Measurements from ENCODE around the gene PTPRE.

DNA sequence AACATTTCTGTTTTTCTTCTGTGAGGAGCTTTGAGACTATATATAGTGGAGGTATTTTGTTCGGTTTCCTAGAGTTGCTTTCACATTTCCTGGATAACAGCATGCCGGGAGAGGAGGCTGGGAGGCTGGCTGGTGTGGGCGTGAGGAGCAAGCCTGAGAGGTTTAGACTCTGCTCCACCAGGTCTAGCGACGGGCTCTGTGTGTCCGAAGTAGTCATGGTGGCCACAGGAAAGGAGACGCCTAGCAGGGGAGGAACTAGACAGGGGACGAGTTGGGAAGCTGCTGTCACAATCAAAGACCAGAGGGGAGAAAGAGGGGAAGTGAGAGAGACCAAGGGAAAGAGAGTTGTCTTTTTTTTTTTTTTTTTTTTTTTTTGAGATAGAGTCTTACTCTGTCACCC is 19.6 kb downstream of the PTPRE start:
- TF ChIP-seq POLR2A (IDR thresholded peaks at IDR 0.05), result no peak
- TF ChIP-seq, protein P1, sequence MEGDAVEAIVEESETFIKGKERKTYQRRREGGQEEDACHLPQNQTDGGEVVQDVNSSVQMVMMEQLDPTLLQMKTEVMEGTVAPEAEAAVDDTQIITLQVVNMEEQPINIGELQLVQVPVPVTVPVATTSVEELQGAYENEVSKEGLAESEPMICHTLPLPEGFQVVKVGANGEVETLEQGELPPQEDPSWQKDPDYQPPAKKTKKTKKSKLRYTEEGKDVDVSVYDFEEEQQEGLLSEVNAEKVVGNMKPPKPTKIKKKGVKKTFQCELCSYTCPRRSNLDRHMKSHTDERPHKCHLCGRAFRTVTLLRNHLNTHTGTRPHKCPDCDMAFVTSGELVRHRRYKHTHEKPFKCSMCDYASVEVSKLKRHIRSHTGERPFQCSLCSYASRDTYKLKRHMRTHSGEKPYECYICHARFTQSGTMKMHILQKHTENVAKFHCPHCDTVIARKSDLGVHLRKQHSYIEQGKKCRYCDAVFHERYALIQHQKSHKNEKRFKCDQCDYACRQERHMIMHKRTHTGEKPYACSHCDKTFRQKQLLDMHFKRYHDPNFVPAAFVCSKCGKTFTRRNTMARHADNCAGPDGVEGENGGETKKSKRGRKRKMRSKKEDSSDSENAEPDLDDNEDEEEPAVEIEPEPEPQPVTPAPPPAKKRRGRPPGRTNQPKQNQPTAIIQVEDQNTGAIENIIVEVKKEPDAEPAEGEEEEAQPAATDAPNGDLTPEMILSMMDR (IDR thresholded peaks at IDR 0.05), result no peak

All from right lobe of liver (tissue), 4 donors.